Panc1 (cell line): Measurements from ENCODE around the gene SPHK2.

ENCODE experiments used
- CTCF ChIP-seq: fragments of 450-650 bp; IDR thresholded peaks from 2 replicates; pipeline ENCODE4 v1.5.1; 2017; ENCODE audit warnings: mild to moderate bottlenecking
- POLR2AphosphoS5 ChIP-seq: IDR thresholded peaks from 2 replicates; pipeline ENCODE4 v1.6.1; 2012; ENCODE audit warnings: mild to moderate bottlenecking, low read depth, low read length, moderate library complexity
- REST ChIP-seq, 2 experiments: IDR thresholded peaks; 2 replicates each; pipeline ENCODE4 v1.6.1; 2011 to 2012; ENCODE audit warnings: low read depth in 2 of 2, control low read depth in 1 of 2, low read length in 1 of 2, mild to moderate bottlenecking in 1 of 2, moderate library complexity in 1 of 2; ENCODE audit not compliant: insufficient read depth in 1 of 2
- SIN3A ChIP-seq: IDR thresholded peaks from 2 replicates; pipeline ENCODE4 v1.6.1; 2012; ENCODE audit warnings: low read depth, mild to moderate bottlenecking, low read length, moderate library complexity, borderline replicate concordance; ENCODE audit not compliant: insufficient read depth
- TCF7L2 ChIP-seq: IDR thresholded peaks from 2 replicates; pipeline ENCODE4 v1.6.1; 2011; ENCODE audit warnings: mild to moderate bottlenecking, low read depth, low read length, inconsistent platforms

GRCh38 chr19:48616491-48617056 is 2.7 kb upstream of the SPHK2 start:
- no peak for TF ChIP-seq CTCF
- no peak for TF ChIP-seq REST (IDR thresholded peaks at IDR 0.05; ENCODE audit: insufficient read depth in 1 of 2, low read depth in 2 of 2, low read length in 1 of 2)
- TF ChIP-seq POLR2AphosphoS5, result no peak
- TF ChIP-seq TCF7L2, result no peak
- no peak for TF ChIP-seq SIN3A
